ENCODE measurements around the gene RABL3.
"Not testable (repeated sequence)": the region's sequence is repeated elsewhere in the genome, so short reads cannot be mapped to it uniquely, and the experiment has no call there.

The RABL3 gene

GRCh38 chr3:120752230-120752629 lies 9.9 kb upstream of the RABL3 start:
- H3K4me3 ChIP-seq (ENCODE audit: low read depth, low read length): no peak overlapping the region
- no peak for DNase-seq (ENCODE audit: low read depth)

- no peak overlapping the region for H3K4me3 ChIP-seq (ENCODE audit: low read depth, low read length)
- DNase-seq (ENCODE audit: low read depth): no peak
Observed at GRCh38 chr3:120749843-120750242, 7.5 kb upstream of the RABL3 start.

DNA sequence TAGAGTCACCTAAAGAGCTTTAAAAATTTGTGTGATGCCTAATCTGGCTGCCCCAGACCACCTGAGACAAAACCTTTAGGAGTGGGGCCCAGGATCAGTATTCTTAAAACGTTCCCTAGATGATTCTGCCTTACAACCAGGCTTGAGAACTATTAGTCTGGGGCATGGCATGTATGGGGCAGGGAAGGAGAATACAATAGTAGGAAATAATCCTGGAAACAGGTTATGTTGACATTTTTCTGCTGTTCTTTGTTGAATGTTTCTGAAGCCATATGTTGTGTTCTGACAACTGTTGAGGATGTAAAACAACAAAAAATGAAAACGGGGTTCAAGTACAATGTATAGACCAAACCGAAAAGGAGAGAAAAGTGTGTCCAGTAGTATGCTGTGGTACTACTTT lies 3.1 kb upstream of the RABL3 start:
- no peak for DNase-seq (ENCODE audit: low read depth)
- no peak overlapping the region for H3K4me3 ChIP-seq (ENCODE audit: low read depth, low read length)

GRCh38 chr3:120743556-120744195 lies 1.4 kb upstream of the RABL3 start:
- DNase-seq (ENCODE audit: low read depth): no peak
- H3K4me3 ChIP-seq (ENCODE audit: low read depth, low read length): peak overlapping the region; percentile 99

DNA sequence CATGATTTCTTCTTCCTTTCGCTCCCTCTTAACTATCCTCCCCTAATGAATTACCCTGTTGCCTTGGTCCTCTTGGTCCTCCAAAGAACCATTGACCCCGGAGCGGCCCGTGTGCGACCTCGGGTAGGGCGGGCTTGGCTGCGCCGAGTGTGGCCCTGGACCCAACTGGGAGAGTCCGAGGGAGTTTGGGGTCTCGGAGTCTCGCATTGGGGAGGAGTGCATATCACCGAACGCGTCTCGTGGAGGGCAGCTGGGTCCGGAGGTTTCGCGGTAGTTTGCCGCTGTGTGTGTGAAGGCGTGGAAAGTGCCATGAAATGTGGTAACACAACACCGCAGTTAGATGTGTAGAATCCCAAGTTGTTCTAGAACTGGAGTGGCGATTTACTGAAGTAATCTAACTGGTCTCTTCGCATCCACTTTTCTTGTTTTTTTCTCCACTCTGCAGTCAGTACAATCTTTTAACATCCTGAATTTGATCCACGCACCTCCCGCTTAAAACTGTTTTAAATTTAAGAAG lies 591 bp upstream of the RABL3 start:
- H3K4me3 ChIP-seq (ENCODE audit: low read depth, low read length): peak overlapping the region; percentile 99
- DNase-seq (ENCODE audit: low read depth): no peak

GRCh38 chr3:120741837-120742197 lies 499 bp downstream of the RABL3 start:
- peak overlapping the region; percentile 99 for H3K4me3 ChIP-seq (ENCODE audit: low read depth, low read length)
- no peak for DNase-seq (ENCODE audit: low read depth)

DNA sequence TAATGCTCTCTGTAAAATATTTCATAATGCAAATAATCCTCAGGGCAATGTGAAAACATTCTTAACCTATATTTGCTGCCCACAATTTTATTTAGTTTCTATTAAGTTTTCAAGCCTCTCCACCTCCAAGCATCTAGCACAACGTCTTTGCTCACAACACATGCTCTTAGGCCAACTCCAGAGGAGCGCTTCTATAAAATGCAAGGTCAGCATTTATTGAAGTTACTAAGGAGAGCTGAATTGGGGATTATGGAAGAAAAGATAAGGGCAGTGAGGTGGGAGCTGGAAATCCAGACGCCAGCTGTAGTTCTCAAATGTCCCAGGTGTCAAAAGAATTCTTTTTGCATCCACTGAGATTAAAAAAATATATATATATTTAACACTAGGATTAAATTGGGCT lies 996 bp downstream of the RABL3 start:
- DNase-seq (ENCODE audit: low read depth): no peak
- peak overlapping the region; percentile 99 for H3K4me3 ChIP-seq (ENCODE audit: low read depth, low read length)

DNA sequence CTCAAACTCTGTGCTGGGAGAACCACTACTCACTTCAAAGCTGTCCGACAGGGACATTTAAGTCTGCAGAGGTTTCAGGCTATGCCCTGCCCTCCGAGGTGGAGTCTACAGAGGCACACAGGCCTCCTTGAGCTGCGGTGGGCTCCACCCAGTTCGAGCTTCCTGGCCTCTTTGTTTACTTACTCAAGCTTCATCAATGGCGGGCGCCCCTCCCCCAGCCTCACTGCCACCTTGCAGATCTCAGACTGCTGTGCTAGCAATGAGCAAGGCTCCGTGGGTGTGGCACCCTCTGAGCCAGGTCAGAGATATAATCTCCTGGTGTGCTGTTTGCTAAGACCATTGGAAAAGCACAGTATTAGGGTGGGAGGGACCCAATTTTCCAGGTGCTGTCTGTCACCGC lies 4.3 kb downstream of the RABL3 start:
- H3K4me3 ChIP-seq (ENCODE audit: low read depth, low read length); DNase-seq (ENCODE audit: low read depth): not testable (repeated sequence)

GRCh38 chr3:120730576-120731542 lies 11.5 kb downstream of the RABL3 start:
- H3K4me3 ChIP-seq (ENCODE audit: low read depth, low read length): no peak overlapping the region
- DNase-seq (ENCODE audit: low read depth): no peak

- DNase-seq (ENCODE audit: low read depth): no peak
Observed at GRCh38 chr3:120726791-120727190, 15.5 kb downstream of the RABL3 start.

GRCh38 chr3:120719167-120719834 lies 23.0 kb downstream of the RABL3 start:
- not testable (repeated sequence) for DNase-seq (ENCODE audit: low read depth); H3K4me3 ChIP-seq (ENCODE audit: low read depth, low read length)

More at GRCh38 chr3:120726791-120727190, 15.5 kb downstream of the RABL3 start:
- no peak overlapping the region for H3K4me3 ChIP-seq (ENCODE audit: low read depth, low read length)

GRCh38 chr3:120713262-120713661 lies 29.1 kb downstream of the RABL3 start:
- DNase-seq (ENCODE audit: low read depth): no peak
- no peak overlapping the region for H3K4me3 ChIP-seq (ENCODE audit: low read depth, low read length)

DNA sequence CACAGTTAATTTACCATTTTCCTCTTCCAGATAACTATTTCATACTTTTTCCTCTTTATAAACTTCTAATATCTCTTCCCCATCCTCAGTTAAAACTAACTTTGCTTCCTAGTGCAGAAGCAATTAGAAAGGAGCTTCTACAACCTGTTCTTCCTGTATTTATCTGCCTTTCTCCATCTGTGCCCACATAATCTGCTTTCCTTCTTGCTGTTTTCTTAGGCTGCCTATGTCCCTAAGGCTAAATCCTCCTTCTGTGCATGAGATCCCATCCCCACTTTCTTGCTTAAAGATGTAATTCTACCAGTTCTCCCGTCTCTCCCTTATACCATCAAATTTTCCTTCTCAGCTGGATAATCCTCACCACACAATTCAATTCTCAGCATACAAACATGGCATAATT lies 31.9 kb downstream of the RABL3 start:
- H3K4me3 ChIP-seq (ENCODE audit: low read depth, low read length): no peak overlapping the region

DNA sequence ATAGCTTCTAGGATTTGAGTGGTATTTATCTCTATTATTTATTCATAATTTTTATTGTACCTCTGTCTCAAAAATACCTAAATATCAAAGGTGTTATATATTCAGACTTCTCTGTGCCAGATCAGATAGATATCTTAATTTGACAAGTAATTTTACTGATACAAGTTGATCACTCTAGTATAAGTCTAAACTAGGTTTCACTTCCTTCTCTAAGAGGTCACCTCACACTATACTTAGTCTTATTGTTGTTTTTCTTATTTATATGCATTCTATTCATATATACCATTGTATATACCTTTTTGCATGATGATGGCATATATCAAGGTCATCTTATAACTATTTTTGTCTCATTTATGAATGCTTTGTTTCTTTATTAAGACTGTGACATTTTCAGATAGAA lies 33.9 kb downstream of the RABL3 start:
- no peak for DNase-seq (ENCODE audit: low read depth)
- H3K4me3 ChIP-seq (ENCODE audit: low read depth, low read length): no peak overlapping the region

More for the DNA sequence above, 31.9 kb downstream of the RABL3 start:
- DNase-seq (ENCODE audit: low read depth): no peak

DNA sequence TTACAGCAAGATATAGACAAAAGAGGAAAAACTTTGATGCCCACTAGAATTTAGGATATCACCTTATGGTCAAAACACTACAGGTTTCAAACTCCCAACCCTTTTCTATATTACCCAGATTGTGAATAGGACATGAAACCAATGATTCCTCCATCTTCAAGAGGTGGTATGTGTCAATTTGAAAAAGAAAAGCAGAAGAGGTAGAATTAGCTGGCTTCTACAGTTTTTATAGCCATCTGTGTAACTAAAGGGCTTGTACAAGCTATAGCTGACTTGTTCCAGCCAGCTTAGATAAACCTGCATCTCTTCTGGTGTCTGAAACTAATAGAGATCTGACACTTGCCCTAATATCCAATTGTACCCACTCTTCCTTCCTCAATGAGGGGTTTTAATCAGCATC lies 35.4 kb downstream of the RABL3 start:
- H3K4me3 ChIP-seq (ENCODE audit: low read depth, low read length): no peak overlapping the region
- no peak for DNase-seq (ENCODE audit: low read depth)

GRCh38 chr3:120705884-120706582 lies 36.3 kb downstream of the RABL3 start:
- no peak overlapping the region for H3K4me3 ChIP-seq (ENCODE audit: low read depth, low read length)
- DNase-seq (ENCODE audit: low read depth): no peak

- DNase-seq (ENCODE audit: low read depth): no peak
- H3K4me3 ChIP-seq (ENCODE audit: low read depth, low read length): no peak overlapping the region
Observed at GRCh38 chr3:120699333-120699732, 43.0 kb downstream of the RABL3 start.

DNA sequence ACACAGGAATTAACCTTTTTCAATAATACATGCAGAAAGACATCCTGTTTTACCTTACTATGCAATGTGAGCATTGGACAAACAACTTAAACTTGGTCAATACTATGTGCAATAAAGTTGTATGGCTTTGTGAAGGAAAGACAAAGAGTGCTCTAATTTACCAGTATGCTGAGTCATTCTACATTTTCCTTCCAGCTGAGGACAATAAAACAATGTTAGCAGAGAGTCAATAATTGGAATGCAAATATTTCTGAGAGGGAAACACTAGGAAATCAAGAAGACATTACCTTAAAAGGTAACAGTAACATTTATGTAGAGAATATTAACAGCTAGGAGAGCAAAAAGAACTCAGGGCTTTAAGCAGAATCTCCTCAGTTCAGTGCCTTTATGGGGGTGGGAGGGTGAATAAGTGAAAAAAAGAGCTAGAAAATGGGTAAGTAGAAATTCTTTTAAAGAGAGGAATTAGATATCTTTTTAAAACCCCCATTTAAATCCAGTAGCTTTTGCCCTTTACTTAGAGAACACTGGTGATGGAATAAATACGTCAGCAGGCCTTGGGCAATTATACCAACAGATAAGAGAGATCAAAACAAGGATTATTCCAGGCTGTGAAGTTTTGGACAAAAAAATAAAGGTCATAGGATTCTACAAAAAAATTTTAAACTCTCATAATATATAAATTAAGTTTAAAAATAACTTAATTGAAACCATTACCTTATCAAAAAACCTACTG lies 48.7 kb downstream of the RABL3 start:
- no peak overlapping the region for H3K4me3 ChIP-seq (ENCODE audit: low read depth, low read length)
- peak; percentile 18 for DNase-seq (ENCODE audit: low read depth)

DNA sequence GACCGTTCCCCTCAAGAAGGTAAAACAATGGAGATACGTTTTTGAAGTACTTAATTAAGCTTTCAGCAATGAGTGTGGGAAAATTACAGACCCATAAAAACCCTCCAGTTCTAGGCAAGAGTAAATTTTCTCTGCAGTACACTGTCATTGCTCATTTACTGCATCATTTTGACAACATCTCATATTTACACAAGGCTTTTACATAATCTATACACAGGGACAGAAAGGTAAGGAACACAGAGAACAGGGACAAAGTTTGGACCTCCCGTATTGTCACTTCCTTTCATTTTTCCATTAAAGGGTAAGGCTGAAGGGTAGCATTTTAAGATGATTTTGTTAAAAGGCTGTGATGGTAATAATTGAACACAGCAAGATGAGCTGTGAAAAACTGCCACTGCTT lies 52.9 kb downstream of the RABL3 start:
- DNase-seq (ENCODE audit: low read depth): no peak
- H3K4me3 ChIP-seq (ENCODE audit: low read depth, low read length): no peak overlapping the region
